ENCODE data around the gene GPR89B. TPM values are rescaled to one million over a fixed set of nuclear protein-coding genes. Genes with fewer than 3 reads are reported as not detected.
"Not testable (repeated sequence)": the region's sequence is repeated elsewhere in the genome, so short reads cannot be mapped to it uniquely, and the experiment has no call there.

The GPR89B gene
- polyA plus RNA-seq, 1 experiment: 6.1 TPM

GRCh38 chr1:147919896-147920295 lies 8.3 kb upstream of the GPR89B start:
- DNase-seq (ENCODE audit: low read depth): no peak
- Histone ChIP-seq H3K27me3 (ENCODE audit: control insufficient read depth, insufficient read depth, low read length) (peaks cover 4% of the 10 kb centered on the region; the same call in 1 of the 2 replicates), H3K4me3 (ENCODE audit: low read depth, low read length) (no peak overlapping the region), H3K36me3 (ENCODE audit: control insufficient read depth, insufficient read depth, low read length) (no peaks in the 10 kb centered on the region)
- no peak for TF ChIP-seq CTCF (IDR thresholded peaks at IDR 0.05; ENCODE audit: insufficient read depth, low read depth, low read length)
- ChIA-PET POLR2A (no interaction called here), CTCF (no interaction called here)

- no peak for DNase-seq (ENCODE audit: low read depth)
- POLR2A ChIA-PET: no interaction called here
- H3K4me3 ChIP-seq (ENCODE audit: low read depth, low read length): no peak overlapping the region
- H3K27me3 ChIP-seq (ENCODE audit: control insufficient read depth, insufficient read depth, low read length): 0 out of 2 replicates have a peak, but pooled peaks cover 2% of the 10 kb centered on the region
- TF ChIP-seq CTCF (IDR thresholded peaks at IDR 0.05; ENCODE audit: insufficient read depth, low read depth, low read length): no peak
- CTCF ChIA-PET: no interaction called here
- H3K36me3 ChIP-seq (ENCODE audit: control insufficient read depth, insufficient read depth, low read length): no peaks in the 10 kb centered on the region
These were observed 3.4 kb upstream of the GPR89B start for GRCh38 chr1:147924813-147925212.

GRCh38 chr1:147927215-147927614 lies 1.0 kb upstream of the GPR89B start:
- DNase-seq (ENCODE audit: low read depth); H3K4me3 ChIP-seq (ENCODE audit: low read depth, low read length); POLR2A ChIA-PET; CTCF ChIA-PET; H3K27me3 ChIP-seq (ENCODE audit: control insufficient read depth, insufficient read depth, low read length); H3K36me3 ChIP-seq (ENCODE audit: control insufficient read depth, insufficient read depth, low read length): not testable (repeated sequence)

- CTCF ChIA-PET; H3K27me3 ChIP-seq (ENCODE audit: control insufficient read depth, insufficient read depth, low read length); POLR2A ChIA-PET; DNase-seq (ENCODE audit: low read depth); H3K4me3 ChIP-seq (ENCODE audit: low read depth, low read length); H3K36me3 ChIP-seq (ENCODE audit: control insufficient read depth, insufficient read depth, low read length): not testable (repeated sequence)
These were observed 531 bp upstream of the GPR89B start for GRCh38 chr1:147927689-147928088.

GRCh38 chr1:147931137-147931536 lies 2.9 kb downstream of the GPR89B start:
- H3K27me3 ChIP-seq (ENCODE audit: control insufficient read depth, insufficient read depth, low read length); CTCF ChIA-PET; POLR2A ChIA-PET; H3K36me3 ChIP-seq (ENCODE audit: control insufficient read depth, insufficient read depth, low read length); H3K4me3 ChIP-seq (ENCODE audit: low read depth, low read length); DNase-seq (ENCODE audit: low read depth): not testable (repeated sequence)

GRCh38 chr1:147935296-147935695 lies 7.1 kb downstream of the GPR89B start:
- H3K36me3 ChIP-seq (ENCODE audit: control insufficient read depth, insufficient read depth, low read length); DNase-seq (ENCODE audit: low read depth); H3K27me3 ChIP-seq (ENCODE audit: control insufficient read depth, insufficient read depth, low read length); CTCF ChIA-PET; H3K4me3 ChIP-seq (ENCODE audit: low read depth, low read length); POLR2A ChIA-PET: not testable (repeated sequence)

- POLR2A ChIA-PET, CTCF ChIA-PET: not testable (repeated sequence)
These were observed 12.2 kb downstream of the GPR89B start for GRCh38 chr1:147940456-147940855.

GRCh38 chr1:147942563-147942962 lies 14.3 kb downstream of the GPR89B start:
- CTCF ChIA-PET; H3K4me3 ChIP-seq (ENCODE audit: low read depth, low read length); DNase-seq (ENCODE audit: low read depth); H3K36me3 ChIP-seq (ENCODE audit: control insufficient read depth, insufficient read depth, low read length); H3K27me3 ChIP-seq (ENCODE audit: control insufficient read depth, insufficient read depth, low read length); POLR2A ChIA-PET: not testable (repeated sequence)

More at GRCh38 chr1:147940456-147940855, 12.2 kb downstream of the GPR89B start:
- not testable (repeated sequence) for DNase-seq (ENCODE audit: low read depth); H3K36me3 ChIP-seq (ENCODE audit: control insufficient read depth, insufficient read depth, low read length); H3K4me3 ChIP-seq (ENCODE audit: low read depth, low read length); H3K27me3 ChIP-seq (ENCODE audit: control insufficient read depth, insufficient read depth, low read length)

GRCh38 chr1:147949517-147949916 lies 21.3 kb downstream of the GPR89B start:
- H3K36me3 ChIP-seq (ENCODE audit: control insufficient read depth, insufficient read depth, low read length); DNase-seq (ENCODE audit: low read depth); POLR2A ChIA-PET; H3K4me3 ChIP-seq (ENCODE audit: low read depth, low read length); H3K27me3 ChIP-seq (ENCODE audit: control insufficient read depth, insufficient read depth, low read length); CTCF ChIA-PET: not testable (repeated sequence)

GRCh38 chr1:147958906-147959305 lies 30.7 kb downstream of the GPR89B start:
- H3K27me3 ChIP-seq (ENCODE audit: control insufficient read depth, insufficient read depth, low read length); POLR2A ChIA-PET; H3K36me3 ChIP-seq (ENCODE audit: control insufficient read depth, insufficient read depth, low read length); H3K4me3 ChIP-seq (ENCODE audit: low read depth, low read length); DNase-seq (ENCODE audit: low read depth); CTCF ChIA-PET: not testable (repeated sequence)

- H3K36me3 ChIP-seq (ENCODE audit: control insufficient read depth, insufficient read depth, low read length); H3K4me3 ChIP-seq (ENCODE audit: low read depth, low read length); CTCF ChIA-PET; H3K27me3 ChIP-seq (ENCODE audit: control insufficient read depth, insufficient read depth, low read length); DNase-seq (ENCODE audit: low read depth); POLR2A ChIA-PET: not testable (repeated sequence)
These were observed 31.5 kb downstream of the GPR89B start for GRCh38 chr1:147959680-147960079.

- H3K36me3 ChIP-seq (ENCODE audit: control insufficient read depth, insufficient read depth, low read length); DNase-seq (ENCODE audit: low read depth); H3K27me3 ChIP-seq (ENCODE audit: control insufficient read depth, insufficient read depth, low read length); H3K4me3 ChIP-seq (ENCODE audit: low read depth, low read length); POLR2A ChIA-PET; CTCF ChIA-PET: not testable (repeated sequence)
These were observed 36.4 kb downstream of the GPR89B start for GRCh38 chr1:147964575-147964974.
